ENCODE data around the gene IFT81.

GRCh38 chr12:110105159-110105558, 19.0 kb upstream of the IFT81 start:
- TF ChIP-seq POLR2A (IDR thresholded peaks at IDR 0.05) (no peak), CTCF (IDR thresholded peaks at IDR 0.05) (no peak)
